GM12875 (cell line): ENCODE results near the gene TUBB6.

Experiments used
- H3K4me3 ChIP-seq: one replicate; pipeline ENCODE4 v1.5.1; 2011; ENCODE audit warnings: low read depth, low read length, control low read depth
- TF ChIP-seq, protein P1 (sequence below): IDR thresholded peaks from 2 replicates; pipeline ENCODE4 v1.5.1; 2011; ENCODE audit warnings: low read depth, mild to moderate bottlenecking, control low read depth, inconsistent platforms, low read length, moderate library complexity, borderline replicate concordance; ENCODE audit not compliant: insufficient read depth

Gene TUBB6

DNA sequence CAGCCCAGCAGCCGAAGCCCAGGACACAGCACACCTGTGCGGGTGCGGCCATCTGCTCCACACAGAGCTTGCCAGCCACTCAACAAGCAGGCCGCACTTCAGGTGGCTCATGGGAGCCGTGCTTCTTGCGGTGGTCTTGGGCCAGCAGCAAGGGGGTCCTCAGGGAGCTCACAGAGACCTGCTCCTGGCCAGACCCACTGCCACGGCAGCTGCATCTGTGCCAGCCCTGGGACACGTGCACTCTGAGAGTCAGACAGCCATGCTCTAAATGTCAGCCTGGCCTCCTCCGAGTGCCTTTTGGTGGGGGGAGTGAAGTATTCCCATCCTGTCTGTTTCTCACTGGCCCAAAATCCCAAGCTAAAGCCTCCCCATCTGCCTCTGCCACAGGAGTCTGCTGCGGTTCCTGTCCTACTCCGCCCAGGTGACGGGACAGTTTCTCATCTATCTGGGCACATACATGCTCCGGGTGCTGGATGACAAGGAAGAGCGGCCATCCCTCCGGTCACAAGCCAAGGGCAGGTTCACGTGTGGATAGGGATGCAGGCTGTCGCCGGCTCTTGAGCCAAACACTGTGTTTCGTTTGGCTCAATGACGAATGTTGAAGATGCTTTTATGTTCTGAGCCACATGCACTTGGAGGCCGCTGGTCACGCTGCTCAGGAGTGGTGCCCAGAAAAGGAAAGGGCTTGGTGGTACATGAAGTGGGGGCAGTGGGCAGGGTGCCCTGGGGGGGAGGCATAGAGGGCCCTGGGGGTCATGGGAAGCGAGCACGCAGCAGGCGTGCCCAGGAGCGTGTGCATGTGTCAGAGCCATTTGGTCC is 31.1 kb upstream of the TUBB6 start:
- H3K4me3 ChIP-seq: no peak overlapping the region
- TF ChIP-seq, protein P1, sequence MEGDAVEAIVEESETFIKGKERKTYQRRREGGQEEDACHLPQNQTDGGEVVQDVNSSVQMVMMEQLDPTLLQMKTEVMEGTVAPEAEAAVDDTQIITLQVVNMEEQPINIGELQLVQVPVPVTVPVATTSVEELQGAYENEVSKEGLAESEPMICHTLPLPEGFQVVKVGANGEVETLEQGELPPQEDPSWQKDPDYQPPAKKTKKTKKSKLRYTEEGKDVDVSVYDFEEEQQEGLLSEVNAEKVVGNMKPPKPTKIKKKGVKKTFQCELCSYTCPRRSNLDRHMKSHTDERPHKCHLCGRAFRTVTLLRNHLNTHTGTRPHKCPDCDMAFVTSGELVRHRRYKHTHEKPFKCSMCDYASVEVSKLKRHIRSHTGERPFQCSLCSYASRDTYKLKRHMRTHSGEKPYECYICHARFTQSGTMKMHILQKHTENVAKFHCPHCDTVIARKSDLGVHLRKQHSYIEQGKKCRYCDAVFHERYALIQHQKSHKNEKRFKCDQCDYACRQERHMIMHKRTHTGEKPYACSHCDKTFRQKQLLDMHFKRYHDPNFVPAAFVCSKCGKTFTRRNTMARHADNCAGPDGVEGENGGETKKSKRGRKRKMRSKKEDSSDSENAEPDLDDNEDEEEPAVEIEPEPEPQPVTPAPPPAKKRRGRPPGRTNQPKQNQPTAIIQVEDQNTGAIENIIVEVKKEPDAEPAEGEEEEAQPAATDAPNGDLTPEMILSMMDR: no peak

DNA sequence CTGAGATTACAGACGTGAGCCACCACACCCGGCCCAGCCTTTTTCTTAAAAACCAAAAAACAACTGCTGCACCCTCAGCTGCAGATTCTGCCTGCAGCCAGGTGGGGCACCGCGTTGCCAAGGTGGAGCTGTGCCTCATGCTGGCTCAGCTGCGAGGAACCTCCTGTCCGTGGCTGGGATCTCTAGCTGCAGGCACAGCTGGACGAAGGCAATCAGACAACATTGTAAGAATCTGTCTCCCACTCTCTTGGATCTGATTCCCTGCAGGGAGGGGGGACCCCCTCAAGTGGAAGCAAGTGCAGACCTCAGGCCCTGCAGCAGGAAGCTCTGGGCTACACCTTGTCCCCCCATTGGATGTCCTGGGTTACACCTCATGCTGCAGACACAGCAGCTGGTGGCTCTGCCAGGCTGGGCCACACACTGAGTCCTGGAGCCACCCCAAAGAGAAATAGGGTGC is 29.8 kb upstream of the TUBB6 start:
- no peak overlapping the region for H3K4me3 ChIP-seq
- TF ChIP-seq, protein P1: 0 out of 2 replicates have a peak, but pooled peaks have one; percentile 20

DNA sequence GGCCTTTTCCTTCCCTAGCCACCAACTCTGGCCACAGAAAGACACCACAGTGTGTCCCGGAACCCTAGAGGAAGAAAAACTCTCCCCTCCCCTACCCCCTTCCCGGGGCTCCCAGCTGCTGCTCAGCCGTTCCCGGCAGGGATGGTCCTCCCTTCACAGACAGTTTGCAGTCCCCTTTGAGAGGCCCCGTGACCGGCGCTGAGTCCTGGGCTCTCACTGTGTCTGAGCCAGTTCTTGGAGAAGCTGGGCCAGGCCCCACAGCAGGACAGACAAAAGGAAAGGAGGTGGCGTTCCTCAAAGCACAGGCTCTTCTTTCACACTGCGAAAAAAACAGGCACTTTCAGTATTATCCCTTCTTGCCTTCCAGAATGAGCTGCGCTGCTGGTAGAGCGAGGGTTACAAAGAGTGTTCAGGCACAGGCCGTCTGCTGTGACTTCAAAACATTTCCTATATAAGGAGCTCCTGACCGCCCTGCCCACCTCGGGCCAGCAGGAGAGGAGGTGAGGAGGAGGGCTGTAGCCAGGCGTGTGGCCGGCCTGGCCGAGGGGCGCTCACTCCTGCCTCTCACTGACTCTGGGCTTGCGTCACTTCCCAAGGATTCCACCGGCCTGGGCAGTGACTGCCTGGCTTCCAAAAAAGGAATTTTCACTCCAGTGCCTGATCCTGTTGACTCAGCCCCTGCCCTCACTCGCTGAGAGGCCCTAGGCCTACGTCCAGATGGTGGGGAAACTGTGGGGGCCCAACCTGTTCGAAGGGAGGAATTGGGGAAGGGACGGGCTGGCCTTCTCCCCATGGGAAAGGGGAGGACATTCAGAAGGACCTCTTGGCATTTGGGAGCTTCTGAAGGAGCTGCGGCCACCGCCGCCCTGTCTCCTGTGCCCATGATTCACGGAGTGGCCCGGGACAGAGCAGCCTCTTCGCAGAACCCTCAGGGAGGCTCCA is 29.0 kb upstream of the TUBB6 start:
- TF ChIP-seq, protein P1: no peak
- H3K4me3 ChIP-seq: no peak overlapping the region

DNA sequence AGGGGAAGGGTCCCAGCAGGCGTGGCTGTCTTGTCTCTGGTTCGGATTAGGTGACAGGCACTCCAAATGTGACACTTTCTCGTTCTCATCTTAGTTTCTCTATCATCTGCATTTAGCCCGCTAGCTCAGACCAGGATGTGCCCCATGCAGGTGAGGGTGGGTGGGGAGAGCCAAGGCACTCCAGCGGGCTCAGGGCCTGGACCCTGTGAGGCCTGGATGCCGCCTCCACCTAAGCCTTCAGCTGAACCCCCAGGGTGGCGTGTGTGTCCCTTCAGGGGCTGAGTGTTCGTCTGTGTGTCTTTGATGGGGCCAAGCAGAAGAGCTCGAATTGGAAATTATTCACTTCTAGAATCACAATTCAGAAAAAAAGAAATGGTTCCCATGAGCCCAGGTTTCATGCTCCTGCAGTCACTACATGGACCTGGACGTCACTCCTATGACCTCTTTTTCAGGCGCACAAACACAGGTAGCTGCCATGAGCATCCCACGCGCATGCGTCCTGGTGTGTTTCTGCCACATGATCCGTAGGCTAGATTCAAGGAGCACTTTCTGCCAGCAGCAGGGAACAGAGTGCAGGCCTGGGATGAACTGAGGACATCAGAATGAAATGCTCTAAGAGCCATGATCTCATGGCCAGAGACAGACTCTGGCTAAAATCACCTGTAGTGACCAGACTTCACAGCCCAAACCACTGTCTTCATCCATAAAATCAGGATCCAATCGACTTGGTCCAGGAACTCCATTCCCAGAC is 28.1 kb upstream of the TUBB6 start:
- H3K4me3 ChIP-seq: no peak overlapping the region
- TF ChIP-seq, protein P1: no peak

DNA sequence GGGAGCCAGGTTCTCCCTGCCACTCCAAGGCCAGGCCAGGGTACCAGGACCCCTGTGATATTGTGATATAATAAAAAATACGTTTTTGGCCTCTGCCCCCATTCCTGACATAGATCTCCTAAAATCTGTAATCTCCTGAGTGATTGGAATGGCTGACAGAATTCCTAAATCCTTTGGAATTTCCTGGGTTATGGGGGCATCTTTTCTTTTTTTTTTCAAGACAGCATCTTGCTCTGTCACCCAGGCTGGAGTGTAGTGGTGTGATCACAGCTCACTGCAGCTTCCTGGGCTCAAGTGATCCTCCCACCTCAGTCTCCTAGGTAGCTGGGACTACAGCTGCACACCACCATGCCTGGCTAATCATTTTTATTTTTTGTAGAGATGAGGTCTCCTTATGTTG is 26.2 kb upstream of the TUBB6 start:
- no peak overlapping the region for H3K4me3 ChIP-seq
- TF ChIP-seq, protein P1: no peak

DNA sequence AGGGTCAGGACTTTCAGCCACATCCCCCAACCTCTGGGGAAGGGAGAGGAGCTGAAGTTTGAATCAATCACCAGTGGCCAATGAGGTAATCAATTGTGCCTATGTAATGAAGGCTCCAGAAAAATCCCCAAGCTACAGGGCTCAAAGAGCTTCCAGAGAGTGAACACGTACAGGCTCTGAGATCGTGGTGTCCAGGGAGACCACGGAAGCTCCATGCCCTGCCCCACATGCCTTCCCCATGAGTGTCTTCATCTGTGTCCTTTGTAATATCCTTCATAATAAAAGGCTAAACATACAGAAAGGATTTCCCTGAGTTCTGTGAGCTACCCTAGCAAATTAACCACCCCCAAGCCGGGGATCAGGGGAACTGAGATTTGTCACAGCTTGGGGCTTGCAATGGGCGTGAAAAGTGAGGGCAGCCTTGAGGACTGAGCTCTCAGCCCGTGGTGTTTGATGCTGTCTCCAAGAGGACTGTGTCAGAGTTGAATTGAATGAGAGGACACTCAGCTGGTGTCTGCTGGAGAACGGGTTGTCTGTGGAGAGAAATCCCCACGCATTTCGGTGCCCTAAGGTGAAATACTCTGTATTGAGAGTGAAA is 25.5 kb upstream of the TUBB6 start:
- TF ChIP-seq, protein P1: no peak
- H3K4me3 ChIP-seq: no peak overlapping the region
